OCI-LY3 (cell line): ENCODE data around the gene SDK1.

Source experiments
- H2AFZ ChIP-seq: fragments of 200-600, 300-600 bp; shearing (Covaris generic); 2 replicates; pipeline ENCODE4 v1.6.0; 2014; ENCODE audit warnings: antibody characterized with exemption, low read depth, low read length
- H3K27ac ChIP-seq: fragments of 200-600, 300-600 bp; sonication (generic); 2 replicates; pipeline ENCODE4 v1.5.1; 2014; ENCODE audit warnings: mild to moderate bottlenecking, low read length, moderate library complexity, mixed read lengths
- H3K27me3 ChIP-seq: fragments of 200-600, 300-600 bp; sonication (generic); 2 replicates; pipeline ENCODE4 v1.6.1; 2014; ENCODE audit warnings: low read depth, low read length, mixed read lengths
- H3K36me3 ChIP-seq: fragments of 200-600, 300-600 bp; sonication (generic); replicated peaks from 2 replicates; pipeline ENCODE3; 2014; ENCODE audit warnings: low read depth, low read length, mixed read lengths
- H3K4me1 ChIP-seq: fragments of 300-600, 200-600 bp; sonication (generic); 2 replicates; pipeline ENCODE4 v1.6.1; 2014; ENCODE audit warnings: low read length, mixed read lengths
- H3K4me2 ChIP-seq: fragments of 200-600, 300-600 bp; sonication (generic); 2 replicates; pipeline ENCODE4 v1.6.1; 2014; ENCODE audit warnings: low read length, mixed read lengths
- H3K4me3 ChIP-seq: fragments of 300-600, 200-600 bp; sonication (generic); 2 replicates; pipeline ENCODE4 v1.5.1; 2014; ENCODE audit warnings: antibody characterized with exemption, mild to moderate bottlenecking, low read length, moderate library complexity
- H3K79me2 ChIP-seq: fragments of 300-600, 200-600 bp; shearing (Covaris generic); 2 replicates; pipeline ENCODE4 v1.6.1; 2014; ENCODE audit warnings: mild to moderate bottlenecking, low read length, mixed read lengths
- H3K9ac ChIP-seq: fragments of 300-600, 200-600 bp; shearing (Covaris generic); 2 replicates; pipeline ENCODE4 v1.6.0; 2014; ENCODE audit warnings: mild to moderate bottlenecking, low read length, moderate library complexity
- H3K9me3 ChIP-seq: fragments of 200-600, 300-600 bp; shearing (Covaris generic); 2 replicates; pipeline ENCODE4 v1.6.1; 2014; ENCODE audit warnings: low read length, mixed read lengths; ENCODE audit not compliant: insufficient read depth
- H4K20me1 ChIP-seq: fragments of 200-600, 300-600 bp; sonication (generic); 2 replicates; pipeline ENCODE4 v1.6.1; 2016; ENCODE audit warnings: low read length, mixed read lengths; ENCODE audit not compliant: insufficient read depth
- EZH2phosphoT487 ChIP-seq: fragments of 200-600 bp; shearing (Covaris generic); IDR thresholded peaks from 2 replicates; pipeline ENCODE4 v1.6.1; 2018; ENCODE audit warnings: antibody characterized with exemption, mixed run types, low read depth
- TF ChIP-seq, protein P1 (sequence below): fragments of 200-600, 300-600 bp; sonication (generic); IDR thresholded peaks from 2 replicates; pipeline ENCODE4 v1.5.1; 2014; ENCODE audit warnings: antibody characterized with exemption, low read length, low read depth

The SDK1 gene

DNA sequence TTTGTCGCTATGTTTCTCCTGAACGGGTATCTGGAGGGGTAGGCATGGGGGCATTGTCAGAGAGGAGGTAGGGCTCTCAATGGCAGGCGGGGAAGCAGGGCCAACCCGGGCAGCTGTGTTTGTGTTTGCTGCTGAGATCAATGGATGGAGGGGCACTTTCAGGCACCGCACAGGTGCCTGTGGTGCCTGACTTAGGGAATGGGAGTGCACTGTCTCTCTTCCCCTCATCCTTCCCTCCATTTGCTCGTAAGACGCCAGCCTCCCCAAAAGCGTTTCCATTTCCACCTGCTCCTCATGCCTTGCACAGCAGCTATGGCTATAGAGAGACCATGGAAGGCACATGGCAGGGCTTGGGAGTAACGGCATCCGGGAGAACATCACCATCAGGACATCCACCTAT is 765.2 kb downstream of the SDK1 start:
- no peaks in the 10 kb centered on the region for H3K9me3 ChIP-seq
- H3K4me1 ChIP-seq, result no peaks in the 10 kb centered on the region
- no peak overlapping the region for H3K4me2 ChIP-seq
- H3K27ac ChIP-seq, result no peak overlapping the region
- H3K36me3 ChIP-seq, result no peaks in the 10 kb centered on the region
- no peak overlapping the region for H2AFZ ChIP-seq
- H3K27me3 ChIP-seq, result no peaks in the 10 kb centered on the region
- H4K20me1 ChIP-seq, result no peaks in the 10 kb centered on the region
- no peaks in the 10 kb centered on the region for H3K79me2 ChIP-seq
- no peak overlapping the region for H3K4me3 ChIP-seq
- no peak overlapping the region for H3K9ac ChIP-seq
- TF ChIP-seq, protein P1, sequence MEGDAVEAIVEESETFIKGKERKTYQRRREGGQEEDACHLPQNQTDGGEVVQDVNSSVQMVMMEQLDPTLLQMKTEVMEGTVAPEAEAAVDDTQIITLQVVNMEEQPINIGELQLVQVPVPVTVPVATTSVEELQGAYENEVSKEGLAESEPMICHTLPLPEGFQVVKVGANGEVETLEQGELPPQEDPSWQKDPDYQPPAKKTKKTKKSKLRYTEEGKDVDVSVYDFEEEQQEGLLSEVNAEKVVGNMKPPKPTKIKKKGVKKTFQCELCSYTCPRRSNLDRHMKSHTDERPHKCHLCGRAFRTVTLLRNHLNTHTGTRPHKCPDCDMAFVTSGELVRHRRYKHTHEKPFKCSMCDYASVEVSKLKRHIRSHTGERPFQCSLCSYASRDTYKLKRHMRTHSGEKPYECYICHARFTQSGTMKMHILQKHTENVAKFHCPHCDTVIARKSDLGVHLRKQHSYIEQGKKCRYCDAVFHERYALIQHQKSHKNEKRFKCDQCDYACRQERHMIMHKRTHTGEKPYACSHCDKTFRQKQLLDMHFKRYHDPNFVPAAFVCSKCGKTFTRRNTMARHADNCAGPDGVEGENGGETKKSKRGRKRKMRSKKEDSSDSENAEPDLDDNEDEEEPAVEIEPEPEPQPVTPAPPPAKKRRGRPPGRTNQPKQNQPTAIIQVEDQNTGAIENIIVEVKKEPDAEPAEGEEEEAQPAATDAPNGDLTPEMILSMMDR, result no peak
- TF ChIP-seq EZH2phosphoT487, result no peak

DNA sequence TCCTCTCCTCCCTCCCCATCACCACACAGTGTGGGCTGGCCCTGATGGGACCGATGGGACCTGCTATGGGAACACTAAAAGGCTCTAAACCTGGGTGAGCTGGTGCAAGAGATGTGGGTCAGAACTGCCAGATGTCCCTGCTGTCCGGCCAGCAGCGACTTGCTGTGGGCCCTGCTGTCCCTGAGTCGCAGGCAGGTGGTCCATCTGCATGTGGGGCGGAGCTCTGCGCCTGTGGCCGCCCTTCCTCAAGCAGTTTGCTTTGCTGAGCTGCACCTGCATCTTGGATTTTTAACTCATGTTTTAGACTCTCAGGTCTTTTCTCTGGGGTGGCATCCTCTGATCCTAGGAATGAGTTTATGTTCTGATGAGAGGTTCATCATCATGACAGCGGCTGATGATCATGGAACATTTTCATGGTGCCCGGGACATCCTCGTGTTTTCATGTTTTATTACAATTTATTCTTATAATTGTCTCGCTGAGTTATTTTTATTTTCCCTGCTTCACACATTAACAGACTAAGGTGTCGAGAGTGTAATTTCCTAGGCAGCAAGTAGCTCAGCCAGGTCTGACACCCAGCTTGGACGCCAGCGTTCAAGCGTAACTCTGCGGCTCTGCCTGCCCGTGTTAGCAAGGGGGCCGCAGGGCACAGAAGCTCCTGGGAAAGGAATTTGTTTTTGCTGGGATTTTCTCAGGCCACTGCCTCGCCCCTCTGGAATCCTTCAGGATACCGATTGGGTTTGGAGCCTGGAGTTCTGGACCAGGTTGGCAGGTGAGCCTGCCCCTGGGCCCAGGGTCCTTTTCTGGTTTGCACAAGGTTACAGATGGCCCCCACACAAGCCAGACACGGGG is 765.8 kb downstream of the SDK1 start:
- no peaks in the 10 kb centered on the region for H3K36me3 ChIP-seq
- H3K4me2 ChIP-seq, result no peak overlapping the region
- H3K27me3 ChIP-seq, result no peaks in the 10 kb centered on the region
- no peaks in the 10 kb centered on the region for H3K9me3 ChIP-seq
- no peak overlapping the region for H2AFZ ChIP-seq
- no peaks in the 10 kb centered on the region for H3K79me2 ChIP-seq
- H3K9ac ChIP-seq, result no peak overlapping the region
- no peaks in the 10 kb centered on the region for H4K20me1 ChIP-seq
- H3K27ac ChIP-seq, result no peak overlapping the region
- TF ChIP-seq, protein P1, result no peak
- no peak for TF ChIP-seq EZH2phosphoT487
- no peak overlapping the region for H3K4me3 ChIP-seq
- no peaks in the 10 kb centered on the region for H3K4me1 ChIP-seq

DNA sequence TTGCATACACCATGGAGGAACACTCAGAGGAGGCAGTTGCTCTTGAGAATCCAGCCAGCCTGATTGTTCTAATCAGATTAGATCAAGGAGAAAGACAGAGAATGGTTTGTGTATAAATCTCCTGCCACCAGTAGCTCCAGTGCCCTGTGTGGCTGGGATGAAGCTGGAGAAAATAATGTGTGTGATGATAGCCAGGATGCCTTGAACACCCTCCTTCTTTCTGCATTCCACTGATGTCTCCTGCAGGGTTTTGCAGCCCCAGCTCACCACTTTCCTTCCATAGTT is 766.4 kb downstream of the SDK1 start:
- H3K4me3 ChIP-seq, result no peak overlapping the region
- no peak overlapping the region for H3K4me2 ChIP-seq
- no peak overlapping the region for H2AFZ ChIP-seq
- no peaks in the 10 kb centered on the region for H3K4me1 ChIP-seq
- no peaks in the 10 kb centered on the region for H3K36me3 ChIP-seq
- TF ChIP-seq EZH2phosphoT487, result no peak
- TF ChIP-seq, protein P1, result no peak
- no peaks in the 10 kb centered on the region for H3K27me3 ChIP-seq
- no peaks in the 10 kb centered on the region for H3K9me3 ChIP-seq
- H3K27ac ChIP-seq, result no peak overlapping the region
- H3K9ac ChIP-seq, result no peak overlapping the region
- no peaks in the 10 kb centered on the region for H3K79me2 ChIP-seq
- no peaks in the 10 kb centered on the region for H4K20me1 ChIP-seq

DNA sequence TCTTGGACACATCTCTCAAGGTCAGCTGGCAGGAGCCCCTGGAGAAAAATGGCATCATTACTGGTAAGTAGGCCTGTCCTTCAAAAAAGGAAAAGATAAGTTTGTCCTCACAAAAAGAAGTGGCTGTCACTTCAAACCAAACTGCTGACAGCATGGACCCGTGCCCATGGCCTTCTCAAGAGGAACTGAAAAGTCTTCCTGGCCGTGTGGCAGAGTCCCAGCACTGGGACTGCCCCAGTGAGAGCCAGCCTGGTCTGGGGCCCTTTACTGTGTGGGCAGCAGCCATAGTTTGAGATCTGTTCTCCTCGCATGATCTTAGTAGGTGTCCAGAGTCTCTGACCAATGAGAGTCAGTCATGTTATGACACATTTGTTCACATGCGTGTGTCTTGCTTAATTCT is 766.8 kb downstream of the SDK1 start:
- no peaks in the 10 kb centered on the region for H3K9me3 ChIP-seq
- H3K27ac ChIP-seq, result no peak overlapping the region
- H3K4me1 ChIP-seq, result no peaks in the 10 kb centered on the region
- no peak overlapping the region for H3K9ac ChIP-seq
- H3K27me3 ChIP-seq, result no peaks in the 10 kb centered on the region
- H4K20me1 ChIP-seq, result no peaks in the 10 kb centered on the region
- no peak overlapping the region for H2AFZ ChIP-seq
- H3K4me3 ChIP-seq, result no peak overlapping the region
- no peak overlapping the region for H3K4me2 ChIP-seq
- H3K79me2 ChIP-seq, result no peaks in the 10 kb centered on the region
- no peaks in the 10 kb centered on the region for H3K36me3 ChIP-seq
- no peak for TF ChIP-seq EZH2phosphoT487
- TF ChIP-seq, protein P1, result no peak
